ENCODE data around the gene SH2D5. TPM values are rescaled to one million over a fixed set of nuclear protein-coding genes. Genes with fewer than 3 reads are reported as not detected.

SH2D5 gene
- total and polyA plus RNA-seq, 2 donors (not counting 3 experiments of a cell fraction or from before 2014, with no cell fraction given): 0.23 to 1.0 TPM

DNA sequence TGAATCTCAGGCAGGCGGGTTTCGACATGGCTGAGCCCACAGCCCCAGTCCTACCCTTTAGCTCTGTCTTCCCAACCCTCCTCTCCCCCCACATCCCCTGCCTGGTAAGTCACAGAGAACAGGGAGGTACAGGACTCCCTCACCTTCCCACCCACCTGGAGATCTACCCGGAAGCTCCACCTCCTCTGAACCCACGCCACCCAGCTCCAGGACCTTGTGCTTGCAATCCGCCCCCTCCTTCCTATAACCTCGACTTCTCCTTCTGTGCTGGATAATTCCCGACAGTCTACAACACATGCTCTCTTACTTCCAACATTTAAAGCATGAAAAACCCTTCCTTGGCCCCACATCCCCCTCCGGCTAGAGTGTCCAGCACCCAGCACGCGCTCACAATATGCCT lies 37.0 kb downstream of the SH2D5 start:
- DNase-seq (ENCODE audit: low read depth, low spot score) (no peak), FAIRE-seq (no peak)
- H3K4me1 ChIP-seq (ENCODE audit: control insufficient read depth, extremely low read depth, insufficient read depth, low read length): peaks cover 4% of the 10 kb centered on the region
- H3K36me3 ChIP-seq (ENCODE audit: control insufficient read depth in 2 of 2, extremely low read depth in 1 of 2, insufficient read depth in 2 of 2, low read length in 2 of 2): no peaks in the 10 kb centered on the region
- ChIA-PET POLR2A (no interaction called here), CTCF (interaction anchor here (1.2 kb wide), 1 partner anchor 500 kb away, joined by 10 read pairs; no protein-coding TSS in a partner anchor)
- H3K4me2 ChIP-seq (ENCODE audit: insufficient read depth, low read length): no peak overlapping the region
- H2AFZ ChIP-seq (ENCODE audit: low read depth, low read length): no peak overlapping the region
- no peaks in the 10 kb centered on the region for H3K9me1 ChIP-seq (replicated peaks; ENCODE audit: control insufficient read depth, extremely low read depth, insufficient read depth, low read length)
- no peaks in the 10 kb centered on the region for H3K79me2 ChIP-seq (ENCODE audit: control insufficient read depth, insufficient read depth, low read length)
- TF ChIP-seq JUN (IDR thresholded peaks at IDR 0.05; ENCODE audit: borderline replicate concordance, insufficient read depth, insufficient read length, low read depth) (no peak), POLR2AphosphoS5 (IDR thresholded peaks at IDR 0.05; ENCODE audit: insufficient read depth, low read depth, low read length) (no peak), FOS (IDR thresholded peaks at IDR 0.05; ENCODE audit: borderline replicate concordance, insufficient read depth, low read length) (no peak), GATA2 (IDR thresholded peaks at IDR 0.05; ENCODE audit: insufficient read depth, insufficient read length, low read depth, low read length) (no peak)
- TF ChIP-seq, protein P1, sequence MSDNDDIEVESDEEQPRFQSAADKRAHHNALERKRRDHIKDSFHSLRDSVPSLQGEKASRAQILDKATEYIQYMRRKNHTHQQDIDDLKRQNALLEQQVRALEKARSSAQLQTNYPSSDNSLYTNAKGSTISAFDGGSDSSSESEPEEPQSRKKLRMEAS (IDR thresholded peaks at IDR 0.05; ENCODE audit: insufficient read depth, insufficient read length): no peak
- intact Hi-C loops (cut with micrococcal nuclease) (loop anchor here (5.0 to 10.0 kb wide), 2 partner anchors 92 to 379 kb away; partner anchors contain the start of gene HP1BP3), dilution Hi-C loops (cut with MboI; ENCODE audit: extremely low pct_ligation_motif_present, low sequenced_read_pairs) (no loop called here)
- H3K27me3 ChIP-seq (ENCODE audit: control insufficient read depth in 2 of 2, insufficient read depth in 2 of 2, low read length in 2 of 2): no peaks in the 10 kb centered on the region
- H3K9me3 ChIP-seq (replicated peaks; ENCODE audit: control insufficient read depth, insufficient read depth, low read length): no peaks in the 10 kb centered on the region
- H3K27ac ChIP-seq (ENCODE audit: insufficient read depth, low read depth, low read length): no peak overlapping the region
- no peak overlapping the region for H3K4me3 ChIP-seq (replicated peaks in 1 of 3; ENCODE audit: insufficient read depth in 1 of 3, low read depth in 1 of 3, low read length in 3 of 3)
- H4K20me1 ChIP-seq (replicated peaks; ENCODE audit: control insufficient read depth, extremely low read depth, insufficient read depth, low read length): no peaks in the 10 kb centered on the region
- no peak overlapping the region for H3K9ac ChIP-seq (replicated peaks; ENCODE audit: extremely low read depth, insufficient read depth, low read length)
- BruUV-seq (replicated peaks): no TSS peak

DNA sequence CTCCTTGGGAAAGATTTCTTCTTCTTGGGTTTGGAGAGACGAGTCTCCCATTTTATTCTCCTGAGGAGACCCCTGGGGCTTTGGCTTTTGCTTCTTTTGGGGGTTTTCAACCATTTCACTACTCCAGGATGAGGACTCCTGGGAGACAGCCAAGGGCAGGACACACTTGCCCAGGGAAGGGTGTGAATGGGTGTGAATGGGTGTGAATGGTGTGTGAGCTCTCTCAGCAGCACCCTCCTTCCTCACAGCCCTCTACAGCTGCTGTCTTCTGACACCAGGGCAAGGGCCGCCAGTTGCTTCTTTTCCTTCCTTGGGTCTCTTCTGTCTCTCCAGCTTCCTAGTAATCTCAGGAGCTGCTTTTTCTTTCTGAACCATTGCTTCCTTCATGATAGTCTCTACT lies 38.9 kb downstream of the SH2D5 start:
- Histone ChIP-seq H3K36me3 (ENCODE audit: control insufficient read depth in 2 of 2, extremely low read depth in 1 of 2, insufficient read depth in 2 of 2, low read length in 2 of 2) (no peaks in the 10 kb centered on the region), H2AFZ (ENCODE audit: low read depth, low read length) (no peak overlapping the region), H3K79me2 (ENCODE audit: control insufficient read depth, insufficient read depth, low read length) (no peaks in the 10 kb centered on the region), H3K4me1 (ENCODE audit: control insufficient read depth, extremely low read depth, insufficient read depth, low read length) (peaks cover 4% of the 10 kb centered on the region), H3K4me3 (replicated peaks in 1 of 3; ENCODE audit: insufficient read depth in 1 of 3, low read depth in 1 of 3, low read length in 3 of 3) (no peak overlapping the region), H3K27me3 (ENCODE audit: control insufficient read depth in 2 of 2, insufficient read depth in 2 of 2, low read length in 2 of 2) (no peaks in the 10 kb centered on the region), H3K9me3 (replicated peaks; ENCODE audit: control insufficient read depth, insufficient read depth, low read length) (no peaks in the 10 kb centered on the region), H3K9ac (replicated peaks; ENCODE audit: extremely low read depth, insufficient read depth, low read length) (no peak overlapping the region), H3K27ac (ENCODE audit: insufficient read depth, low read depth, low read length) (no peak overlapping the region), H4K20me1 (replicated peaks; ENCODE audit: control insufficient read depth, extremely low read depth, insufficient read depth, low read length) (no peaks in the 10 kb centered on the region), H3K4me2 (ENCODE audit: insufficient read depth, low read length) (no peak overlapping the region), H3K9me1 (replicated peaks; ENCODE audit: control insufficient read depth, extremely low read depth, insufficient read depth, low read length) (no peaks in the 10 kb centered on the region)
- no peak for FAIRE-seq
- intact Hi-C loops (cut with micrococcal nuclease) (loop anchor here (10.0 kb wide), 1 partner anchor 381 kb away; no protein-coding TSS in a partner anchor), dilution Hi-C loops (cut with MboI; ENCODE audit: extremely low pct_ligation_motif_present, low sequenced_read_pairs) (no loop called here)
- ChIA-PET POLR2A (interaction anchor here (0.7 kb wide), 1 partner anchor 31 kb away, joined by 5 read pairs; no protein-coding TSS in a partner anchor), CTCF (interaction anchor here (2.9 kb wide), 1 partner anchor 502 kb away, joined by 22 read pairs; no protein-coding TSS in a partner anchor)
- no peak for DNase-seq (ENCODE audit: low read depth, low spot score)
- TF ChIP-seq POLR2A (IDR thresholded peaks at IDR 0.05; ENCODE audit: low read depth, low read length) (no peak), MYC (IDR thresholded peaks at IDR 0.05; ENCODE audit: low read depth, low read length) (no peak), GATA2 (IDR thresholded peaks at IDR 0.05; ENCODE audit: insufficient read depth, insufficient read length, low read depth, low read length) (no peak), JUN (IDR thresholded peaks at IDR 0.05; ENCODE audit: borderline replicate concordance, insufficient read depth, insufficient read length, low read depth) (no peak), POLR2AphosphoS5 (IDR thresholded peaks at IDR 0.05; ENCODE audit: insufficient read depth, low read depth, low read length) (no peak), EZH2 (IDR thresholded peaks at IDR 0.05; ENCODE audit: borderline replicate concordance, low read depth, low read length, severe bottlenecking) (no peak), FOS (IDR thresholded peaks at IDR 0.05; ENCODE audit: borderline replicate concordance, insufficient read depth, low read length) (no peak)
- TF ChIP-seq, protein P1 (IDR thresholded peaks at IDR 0.05; ENCODE audit: insufficient read depth, insufficient read length): no peak
- TF ChIP-seq, protein P2, sequence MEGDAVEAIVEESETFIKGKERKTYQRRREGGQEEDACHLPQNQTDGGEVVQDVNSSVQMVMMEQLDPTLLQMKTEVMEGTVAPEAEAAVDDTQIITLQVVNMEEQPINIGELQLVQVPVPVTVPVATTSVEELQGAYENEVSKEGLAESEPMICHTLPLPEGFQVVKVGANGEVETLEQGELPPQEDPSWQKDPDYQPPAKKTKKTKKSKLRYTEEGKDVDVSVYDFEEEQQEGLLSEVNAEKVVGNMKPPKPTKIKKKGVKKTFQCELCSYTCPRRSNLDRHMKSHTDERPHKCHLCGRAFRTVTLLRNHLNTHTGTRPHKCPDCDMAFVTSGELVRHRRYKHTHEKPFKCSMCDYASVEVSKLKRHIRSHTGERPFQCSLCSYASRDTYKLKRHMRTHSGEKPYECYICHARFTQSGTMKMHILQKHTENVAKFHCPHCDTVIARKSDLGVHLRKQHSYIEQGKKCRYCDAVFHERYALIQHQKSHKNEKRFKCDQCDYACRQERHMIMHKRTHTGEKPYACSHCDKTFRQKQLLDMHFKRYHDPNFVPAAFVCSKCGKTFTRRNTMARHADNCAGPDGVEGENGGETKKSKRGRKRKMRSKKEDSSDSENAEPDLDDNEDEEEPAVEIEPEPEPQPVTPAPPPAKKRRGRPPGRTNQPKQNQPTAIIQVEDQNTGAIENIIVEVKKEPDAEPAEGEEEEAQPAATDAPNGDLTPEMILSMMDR (IDR thresholded peaks at IDR 0.05; ENCODE audit: extremely low read depth in 1 of 2, insufficient read depth in 1 of 2, low read depth in 1 of 2, low read length in 2 of 2): no peak
- BruUV-seq (replicated peaks): no TSS peak

Measured in endothelial cell of umbilical vein (primary cell).